CD4-positive, alpha-beta T cell treated with Interleukin-6 at 100 ng/mL for 8 hours (primary cell): ENCODE results near the gene OR11H12.
"Not testable (repeated sequence)": the region's sequence is repeated elsewhere in the genome, so short reads cannot be mapped to it uniquely, and the experiment has no call there.

Experiments used
- DNase-seq: peaks from one replicate; pipeline ENCODE4 v3.0.0-alpha.2; 2020; ENCODE audit warnings: mixed read lengths, low spot score

The OR11H12 gene

GRCh38 chr14:18600817-18601216 lies at the start of gene OR11H12:
OR11H12 (plus strand) TSS chr14:18601117; CDS start chr14:18601117, 0 bp downstream.
- not testable (repeated sequence) for DNase-seq

- DNase-seq = not testable (repeated sequence)
Measured at GRCh38 chr14:18582908-18583307, 18.0 kb upstream of the OR11H12 start.

- DNase-seq = not testable (repeated sequence)
Measured at GRCh38 chr14:18626610-18627213, 25.8 kb downstream of the OR11H12 start.

- DNase-seq = not testable (repeated sequence)
Measured at GRCh38 chr14:18636066-18636465, 35.1 kb downstream of the OR11H12 start.

GRCh38 chr14:18638032-18638431 lies 37.1 kb downstream of the OR11H12 start:
- not testable (repeated sequence) for DNase-seq

GRCh38 chr14:18638785-18639184 lies 37.9 kb downstream of the OR11H12 start:
- not testable (repeated sequence) for DNase-seq

- not testable (repeated sequence) for DNase-seq
Measured at GRCh38 chr14:18646075-18646730, 45.3 kb downstream of the OR11H12 start.
